Spleen (tissue), 11 donors: ENCODE data around the gene TMEM255B. TPM values are rescaled to one million over a fixed set of nuclear protein-coding genes. Genes with fewer than 3 reads are reported as not detected.
"Not testable (repeated sequence)": the region's sequence is repeated elsewhere in the genome, so short reads cannot be mapped to it uniquely, and the experiment has no call there.

Source experiments
- DNase-seq: peaks from one replicate; pipeline ENCODE4 v3.0.0-alpha.2; 2020
- H3K27ac ChIP-seq, 8 donors: fragments of 200-600 bp; sonication (generic) in 7 of 8; 1 replicate in 4 of 8; 2 replicates in 4 of 8; pipeline versions ENCODE4 v1.5.0 to v1.8.0; 2016 to 2021; ENCODE audit warnings: inconsistent platforms in 4 of 8, mild to moderate bottlenecking in 4 of 8, moderate library complexity in 1 of 8
- H3K27me3 ChIP-seq, 7 donors: fragments of 200-600 bp; sonication (generic) in 6 of 7; replicated peaks in 1 of 7; 1 replicate in 4 of 7; 2 replicates in 3 of 7; pipeline versions ENCODE4 v1.5.0 to v1.8.0; 2016 to 2021; ENCODE audit warnings: inconsistent platforms in 3 of 7, mild to moderate bottlenecking in 1 of 7
- H3K36me3 ChIP-seq, 6 donors: fragments of 200-600 bp; sonication (generic) in 5 of 6; 1 replicate in 4 of 6; 2 replicates in 2 of 6; pipeline versions ENCODE4 v1.5.0 to v1.8.0; 2016 to 2021; ENCODE audit warnings: inconsistent platforms in 2 of 6
- H3K4me1 ChIP-seq, 6 donors: fragments of 200-600 bp; sonication (generic) in 5 of 6; 1 replicate in 3 of 6; 2 replicates in 3 of 6; pipeline versions ENCODE4 v1.5.0 to v1.8.0; 2016 to 2021; ENCODE audit warnings: inconsistent platforms in 3 of 6
- H3K4me3 ChIP-seq, 8 donors: fragments of 200-600 bp; sonication (generic) in 7 of 8; 1 replicate in 4 of 8; 2 replicates in 4 of 8; pipeline versions ENCODE4 v1.5.0 to v1.8.0; 2016 to 2021; ENCODE audit warnings: inconsistent platforms in 4 of 8, mild to moderate bottlenecking in 4 of 8, moderate library complexity in 2 of 8
- H3K9me3 ChIP-seq, 8 donors: fragments of 200-600 bp; sonication (generic) in 7 of 8; 1 replicate in 4 of 8; 2 replicates in 4 of 8; pipeline versions ENCODE4 v1.5.0 to v1.8.0; 2016 to 2021; ENCODE audit warnings: inconsistent platforms in 4 of 8
- POLR2A ChIP-seq, 3 donors: fragments of 450-650 bp; IDR thresholded peaks; one replicate each; pipeline ENCODE4 v1.5.1; 2017; ENCODE audit warnings: antibody characterized with exemption in 3 of 3, mild to moderate bottlenecking in 1 of 3
- POLR2AphosphoS5 ChIP-seq, 3 donors: sonication (generic); formaldehyde crosslinking; IDR thresholded peaks; one replicate each; pipeline ENCODE4 v1.5.1; 2017; ENCODE audit warnings: antibody characterized with exemption in 3 of 3
- WGBS, 5 donors: extraction: QIAGEN DNeasy Blood & Tissue Kit in 3 of 5; methylation state at CpG; one replicate each; pipeline versions ENCODE4 v1.1.5 to v1.1.7; 2013 to 2018; 5-methylcytosine and 5-hydroxymethylcytosine counted together
- intact Hi-C: fragments of 100-400 bp; cut with DNase I; formaldehyde crosslinking; loops from one replicate; pipeline ENCODE4 v1.15.0; 2023; ENCODE audit warnings: low total_unique reads
- polyA plus RNA-seq, 3 donors: library from polyadenylated mRNA; stranded (reverse); fragments of 200-250 nt; gene quantifications; one replicate each; pipeline ENCODE4 v1.2.1, GENCODE V29; 2013
- total RNA-seq, 7 donors: library from RNA; depleted of rRNA in 3 of 7; stranded (reverse); fragments of >200 nt in 3 of 7; fragmentation: NEBNext Ultra II Directional in 4 of 7; extraction: Animal tissue kit (Norgen Biotek cat#: 25700) in 4 of 7; gene quantifications; one replicate each; pipeline versions ENCODE4 v1.1.0 to v1.2.1, GENCODE V29; 2016 to 2021
- TF ChIP-seq, protein P1 (sequence below), 11 experiments: fragments of 200-600 bp in 7 of 11; fragments of 450-650 bp in 4 of 11; sonication (generic) in 4 of 11; IDR thresholded peaks in 8 of 11; conservative IDR thresholded peaks in 3 of 11; 1 replicate in 7 of 11; 2 replicates in 4 of 11; pipeline versions ENCODE4 v1.4.0 to v1.8.0; 2016 to 2021; ENCODE audit warnings: antibody characterized with exemption in 11 of 11, inconsistent platforms in 4 of 11, mild to moderate bottlenecking in 1 of 11
- donor health status: healthy with polysubstance abuse.
- donor health status: DM: no; HTN: no; CAD: no; lungs with moderate emphysema.
- donor health status: DM: no; HTN: no; CAD: no.
- donor health status: Bipolar disorder and iron deficiency.
- donor health status: healthy.
- donor health status: DM: no; HTN: no; CAD: no.
- donor health status: DM: yes; HTN: yes; CAD: no.

Gene TMEM255B
- total and polyA plus RNA-seq, 10 donors: 5.7 to 26.9 (median 12.3) TPM

DNA sequence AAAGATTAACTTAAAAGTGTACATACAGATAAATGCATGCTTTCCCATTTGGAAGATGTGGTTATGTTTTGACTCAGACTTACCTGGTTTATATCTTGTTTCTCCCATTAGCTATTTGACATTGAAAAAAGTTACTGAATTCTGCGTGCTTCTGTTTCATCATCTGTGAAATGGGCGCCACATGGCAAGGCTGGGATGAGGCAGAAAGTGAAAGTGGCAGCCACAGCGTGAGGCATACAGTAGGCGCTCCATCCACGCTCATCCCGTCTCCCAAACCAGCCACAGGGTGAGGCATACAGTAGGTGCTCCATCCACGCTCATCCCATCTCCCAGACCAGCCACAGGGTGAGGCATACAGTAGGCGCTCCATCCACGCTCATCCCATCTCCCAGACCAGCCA is 14.0 kb upstream of the TMEM255B start:
- Histone ChIP-seq H3K27ac (no peak overlapping the region), H3K36me3 (no peaks in the 10 kb centered on the region), H3K27me3 (peaks cover 0 to 37% (median 16%) of the 10 kb centered on the region in 7 donors), H3K4me1 (peaks cover 5 to 26% (median 14%) of the 10 kb centered on the region in 6 donors), H3K4me3 (no peak overlapping the region), H3K9me3 (no peaks in the 10 kb centered on the region)
- WGBS, 5 donors: 90 to 96% (median 95%) methylated on average over 7 to 9 of the region's 9 CpGs
- TF ChIP-seq, protein P1, sequence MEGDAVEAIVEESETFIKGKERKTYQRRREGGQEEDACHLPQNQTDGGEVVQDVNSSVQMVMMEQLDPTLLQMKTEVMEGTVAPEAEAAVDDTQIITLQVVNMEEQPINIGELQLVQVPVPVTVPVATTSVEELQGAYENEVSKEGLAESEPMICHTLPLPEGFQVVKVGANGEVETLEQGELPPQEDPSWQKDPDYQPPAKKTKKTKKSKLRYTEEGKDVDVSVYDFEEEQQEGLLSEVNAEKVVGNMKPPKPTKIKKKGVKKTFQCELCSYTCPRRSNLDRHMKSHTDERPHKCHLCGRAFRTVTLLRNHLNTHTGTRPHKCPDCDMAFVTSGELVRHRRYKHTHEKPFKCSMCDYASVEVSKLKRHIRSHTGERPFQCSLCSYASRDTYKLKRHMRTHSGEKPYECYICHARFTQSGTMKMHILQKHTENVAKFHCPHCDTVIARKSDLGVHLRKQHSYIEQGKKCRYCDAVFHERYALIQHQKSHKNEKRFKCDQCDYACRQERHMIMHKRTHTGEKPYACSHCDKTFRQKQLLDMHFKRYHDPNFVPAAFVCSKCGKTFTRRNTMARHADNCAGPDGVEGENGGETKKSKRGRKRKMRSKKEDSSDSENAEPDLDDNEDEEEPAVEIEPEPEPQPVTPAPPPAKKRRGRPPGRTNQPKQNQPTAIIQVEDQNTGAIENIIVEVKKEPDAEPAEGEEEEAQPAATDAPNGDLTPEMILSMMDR (IDR thresholded peaks at IDR 0.05 in 8 of 11, conservative IDR thresholded peaks at IDR 0.05 in 3 of 11): no peak
- TF ChIP-seq POLR2AphosphoS5 (IDR thresholded peaks at IDR 0.05): no peak
- no peak for TF ChIP-seq POLR2A (IDR thresholded peaks at IDR 0.05)
- intact Hi-C loops: no loop called here
- DNase-seq: peak; percentile 39

DNA sequence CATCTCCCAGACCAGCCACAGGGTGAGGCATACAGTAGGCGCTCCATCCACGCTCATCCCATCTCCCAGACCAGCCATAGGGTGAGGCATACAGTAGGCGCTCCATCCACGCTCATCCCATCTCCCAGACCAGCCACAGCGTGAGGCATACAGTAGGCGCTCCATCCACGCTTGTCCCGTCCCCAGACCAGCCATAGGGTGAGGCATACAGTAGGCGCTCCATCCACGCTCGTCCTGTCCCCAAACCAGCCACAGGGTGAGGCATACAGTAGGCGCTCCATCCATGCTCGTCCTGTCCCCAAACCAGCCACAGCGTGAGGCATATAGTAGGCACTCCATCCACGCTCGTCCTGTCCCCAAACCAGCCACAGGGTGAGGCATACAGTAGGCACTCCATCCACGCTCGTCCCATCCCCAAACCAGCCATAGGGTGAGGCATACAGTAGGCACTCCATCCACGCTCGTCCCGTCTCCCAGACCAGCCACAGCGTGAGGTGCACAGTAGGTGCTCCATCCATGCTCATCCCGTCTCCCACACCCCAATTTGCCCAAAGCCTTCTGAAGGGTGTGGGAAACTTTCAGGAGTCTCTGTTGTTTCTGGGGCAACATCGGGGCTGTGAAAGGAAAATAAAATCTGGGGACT is 13.4 kb upstream of the TMEM255B start:
- H3K36me3 ChIP-seq, H3K27ac ChIP-seq, H3K9me3 ChIP-seq, DNase-seq, intact Hi-C loops, H3K4me3 ChIP-seq: not testable (repeated sequence)
- peaks cover 0 to 32% (median 14%) of the 10 kb centered on the region in 7 donors for H3K27me3 ChIP-seq
- H3K4me1 ChIP-seq: peaks cover 5 to 26% (median 14%) of the 10 kb centered on the region in 6 donors
- WGBS, 5 donors: 86 to 97% (median 92%) methylated on average over 18 to 24 of the region's 24 CpGs

DNA sequence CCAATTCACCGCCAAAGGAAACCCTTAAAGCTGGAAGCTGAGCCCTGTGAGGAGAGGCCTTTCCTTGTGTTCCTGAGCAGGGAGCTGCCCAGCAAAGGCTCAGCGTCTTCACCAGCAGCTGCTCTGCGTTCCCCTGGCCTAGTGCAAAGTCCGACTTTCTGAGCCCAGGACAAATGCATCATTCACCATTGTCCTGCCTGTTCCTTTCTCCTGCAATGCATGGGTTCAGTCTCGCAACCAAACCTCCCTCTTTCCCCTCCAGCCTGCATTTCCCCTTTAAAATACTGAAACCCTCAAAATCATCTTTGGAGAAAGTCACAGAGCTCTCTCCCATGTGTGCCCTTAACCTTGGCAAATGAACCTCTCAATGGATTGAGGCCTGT is 12.9 kb upstream of the TMEM255B start:
- Histone ChIP-seq H3K4me3 (no peak overlapping the region), H3K9me3 (no peaks in the 10 kb centered on the region), H3K4me1 (peaks cover 5 to 24% (median 14%) of the 10 kb centered on the region in 6 donors), H3K27me3 (peaks cover 0 to 27% (median 14%) of the 10 kb centered on the region in 7 donors), H3K36me3 (no peaks in the 10 kb centered on the region), H3K27ac (peak overlapping the region in 1 of 8 donors; percentile 9)
- no peak for DNase-seq
- no peak for TF ChIP-seq POLR2A (IDR thresholded peaks at IDR 0.05)
- TF ChIP-seq, protein P1 (IDR thresholded peaks at IDR 0.05 in 8 of 11, conservative IDR thresholded peaks at IDR 0.05 in 3 of 11): no peak
- no peak for TF ChIP-seq POLR2AphosphoS5 (IDR thresholded peaks at IDR 0.05)
- WGBS, 5 donors: 75 to 83% (median 78%) methylated on average over 5 of the region's 5 CpGs
- intact Hi-C loops: no loop called here

DNA sequence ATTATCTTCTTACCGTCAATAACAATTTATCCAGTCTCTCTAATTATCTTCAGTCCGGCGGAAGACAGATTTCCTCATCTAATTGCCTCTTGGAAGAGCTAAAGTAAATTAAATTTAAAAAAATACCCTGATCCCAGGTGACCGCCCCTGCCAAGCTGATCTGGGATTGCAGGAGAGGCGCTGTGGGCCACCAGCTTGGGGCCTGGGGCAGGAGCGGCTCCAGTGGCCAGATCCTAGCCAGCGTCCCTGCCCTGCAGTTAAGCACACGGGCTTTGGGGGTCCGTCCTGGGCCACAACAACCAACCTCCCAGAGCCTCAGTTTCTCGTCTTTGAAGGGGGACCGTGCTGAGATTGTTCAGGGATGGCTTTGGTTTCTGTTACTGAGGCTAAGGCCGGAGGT is 12.4 kb upstream of the TMEM255B start:
- H3K4me1 ChIP-seq: peaks cover 4 to 19% (median 10%) of the 10 kb centered on the region in 6 donors
- WGBS, 5 donors: 84 to 89% (median 87%) methylated on average over 11 to 12 of the region's 12 CpGs
- peak overlapping the region in 2 of 8 donors; percentile 9 to 39 for H3K27ac ChIP-seq
- no peaks in the 10 kb centered on the region for H3K36me3 ChIP-seq
- no peak overlapping the region for H3K4me3 ChIP-seq
- intact Hi-C loops: no loop called here
- no peaks in the 10 kb centered on the region for H3K9me3 ChIP-seq
- H3K27me3 ChIP-seq: peaks cover 0 to 21% (median 12%) of the 10 kb centered on the region in 7 donors
- peak; percentile 31 for DNase-seq
- TF ChIP-seq, protein P1 (IDR thresholded peaks at IDR 0.05 in 8 of 11, conservative IDR thresholded peaks at IDR 0.05 in 3 of 11): no peak
- no peak for TF ChIP-seq POLR2AphosphoS5 (IDR thresholded peaks at IDR 0.05)
- TF ChIP-seq POLR2A (IDR thresholded peaks at IDR 0.05): no peak
